DOHH2 (cell line): ENCODE results near the gene SEH1L.

Source experiments
- H3F3A ChIP-seq: fragments of 200-600 bp; sonication (generic), shearing (Covaris generic); 2 replicates; pipeline ENCODE4 v1.6.0; 2016; ENCODE audit warnings: antibody characterized with exemption, mild to moderate bottlenecking; ENCODE audit not compliant: control insufficient read depth, insufficient read depth
- H3K27ac ChIP-seq: fragments of 200-600 bp; sonication (generic); 2 replicates; pipeline ENCODE4 v1.5.1; 2014; ENCODE audit warnings: low read depth, mild to moderate bottlenecking, low read length, moderate library complexity
- H3K27me3 ChIP-seq: fragments of 200-600 bp; sonication (generic); 2 replicates; pipeline ENCODE4 v1.6.1; 2014; ENCODE audit warnings: mild to moderate bottlenecking, low read length, mixed read lengths; ENCODE audit not compliant: control insufficient read depth
- H3K36me3 ChIP-seq: fragments of 200-600 bp; sonication (generic); 2 replicates; pipeline ENCODE4 v1.6.1; 2014; ENCODE audit warnings: mild to moderate bottlenecking, low read length, moderate library complexity, mixed read lengths; ENCODE audit not compliant: control insufficient read depth
- H3K4me1 ChIP-seq: fragments of 200-600 bp; sonication (generic); 2 replicates; pipeline ENCODE4 v1.6.1; 2014; ENCODE audit warnings: mild to moderate bottlenecking, low read length, mixed read lengths; ENCODE audit not compliant: control insufficient read depth
- H3K4me2 ChIP-seq: fragments of 200-600 bp; sonication (generic); 2 replicates; pipeline ENCODE4 v1.6.0; 2014; ENCODE audit warnings: mild to moderate bottlenecking, low read length, moderate library complexity
- H3K4me3 ChIP-seq: fragments of 200-600 bp; sonication (generic); 2 replicates; pipeline ENCODE4 v1.5.1; 2014; ENCODE audit warnings: mild to moderate bottlenecking, low read length, mixed read lengths
- H3K79me2 ChIP-seq: fragments of 200-600 bp; sonication (generic); 2 replicates; pipeline ENCODE4 v1.6.1; 2014; ENCODE audit warnings: mild to moderate bottlenecking, low read length, mixed read lengths; ENCODE audit not compliant: control insufficient read depth
- H3K9me2 ChIP-seq: fragments of 200-600 bp; sonication (generic); replicated peaks from 2 replicates; pipeline ENCODE4 v1.6.1; 2014; ENCODE audit warnings: mild to moderate bottlenecking, low read length, mixed read lengths; ENCODE audit not compliant: control insufficient read depth
- H3K9me3 ChIP-seq: fragments of 200-600 bp; sonication (generic); 2 replicates; pipeline ENCODE4 v1.6.1; 2014; ENCODE audit warnings: antibody characterized with exemption, low read length, mixed read lengths; ENCODE audit not compliant: control insufficient read depth, insufficient read depth
- H4K20me1 ChIP-seq: fragments of 200-600 bp; sonication (generic); 2 replicates; pipeline ENCODE4 v1.6.0; 2014; ENCODE audit warnings: low read depth, mild to moderate bottlenecking, antibody characterized with exemption, low read length, moderate library complexity; ENCODE audit not compliant: control insufficient read depth, insufficient read depth
- CTCF ChIP-seq: fragments of 200-600 bp; sonication (generic); IDR thresholded peaks from one replicate; pipeline ENCODE4 v1.5.1; 2014; ENCODE audit warnings: antibody characterized with exemption, mild to moderate bottlenecking, low read depth, low read length; ENCODE audit not compliant: poor library complexity, severe bottlenecking
- EZH2phosphoT487 ChIP-seq: fragments of 200-600 bp; sonication (generic); IDR thresholded peaks from 2 replicates; pipeline ENCODE4 v1.6.1; 2017; ENCODE audit warnings: borderline replicate concordance, mild to moderate bottlenecking, antibody characterized with exemption, low read length, moderate library complexity, mixed read lengths

The SEH1L gene

GRCh38 chr18:12924616-12925015, 23.2 kb upstream of the SEH1L start:
- no peaks in the 10 kb centered on the region for H3K79me2 ChIP-seq
- 0 out of 2 replicates have a peak, but pooled peaks cover 3% of the 10 kb centered on the region for H3K27me3 ChIP-seq
- no peaks in the 10 kb centered on the region for H4K20me1 ChIP-seq
- H3K9me2 ChIP-seq = no peaks in the 10 kb centered on the region
- H3K27ac ChIP-seq = no peak overlapping the region
- H3K4me1 ChIP-seq = no peaks in the 10 kb centered on the region
- TF ChIP-seq EZH2phosphoT487 (no peak), CTCF (no peak)
- H3K36me3 ChIP-seq = no peaks in the 10 kb centered on the region
- H3K4me3 ChIP-seq = no peak overlapping the region
- H3F3A ChIP-seq = no peaks in the 10 kb centered on the region
- no peaks in the 10 kb centered on the region for H3K9me3 ChIP-seq
- no peak overlapping the region for H3K4me2 ChIP-seq

GRCh38 chr18:12928206-12928605, 19.6 kb upstream of the SEH1L start:
- H3K79me2 ChIP-seq = no peaks in the 10 kb centered on the region
- no peaks in the 10 kb centered on the region for H3K9me3 ChIP-seq
- H3K4me1 ChIP-seq = no peaks in the 10 kb centered on the region
- H3K36me3 ChIP-seq = no peaks in the 10 kb centered on the region
- TF ChIP-seq EZH2phosphoT487 = no peak
- TF ChIP-seq CTCF = no peak
- no peaks in the 10 kb centered on the region for H3K9me2 ChIP-seq
- H3K27ac ChIP-seq = no peak overlapping the region
- H3K4me3 ChIP-seq = no peak overlapping the region
- H4K20me1 ChIP-seq = no peaks in the 10 kb centered on the region
- H3F3A ChIP-seq = no peaks in the 10 kb centered on the region
- peaks cover 19% of the 10 kb centered on the region for H3K27me3 ChIP-seq
- no peak overlapping the region for H3K4me2 ChIP-seq

GRCh38 chr18:12928641-12929040, 19.2 kb upstream of the SEH1L start:
- Histone ChIP-seq H3F3A (no peaks in the 10 kb centered on the region), H3K79me2 (no peaks in the 10 kb centered on the region), H3K36me3 (no peaks in the 10 kb centered on the region), H3K4me1 (no peaks in the 10 kb centered on the region), H4K20me1 (no peaks in the 10 kb centered on the region), H3K9me3 (no peaks in the 10 kb centered on the region), H3K4me2 (no peak overlapping the region), H3K4me3 (no peak overlapping the region), H3K27ac (no peak overlapping the region), H3K9me2 (no peaks in the 10 kb centered on the region), H3K27me3 (peaks cover 22% of the 10 kb centered on the region)
- TF ChIP-seq EZH2phosphoT487 = no peak
- TF ChIP-seq CTCF = no peak
